Head of caudate nucleus (tissue), 42 donors: ENCODE data around the gene MARCHF10.
"Not testable (repeated sequence)": the region's sequence is repeated elsewhere in the genome, so short reads cannot be mapped to it uniquely, and the experiment has no call there.

Experiments used
- DNase-seq, 42 donors: peaks; one replicate each; pipeline versions ENCODE4 v3.0.0 to v3.0.0-alpha.2; 2020 to 2021; ENCODE audit warnings: mixed read lengths in 7 of 42
- intact Hi-C: fragments of 100-400 bp; cut with DNase I; formaldehyde crosslinking; loops from one replicate; pipeline ENCODE4 v1.15.0; 2022

Gene MARCHF10

GRCh38 chr17:62707425-62707739 lies 100.7 kb downstream of the MARCHF10 start:
- DNase-seq = peak in 5 of 42 donors; percentile 3 to 31 (median 20)
- intact Hi-C loops = no loop called here

- intact Hi-C loops = no loop called here
- DNase-seq = peak in 2 of 42 donors; percentile 8 to 20
Measured at GRCh38 chr17:62706598-62707424, 101.3 kb downstream of the MARCHF10 start.

- intact Hi-C loops = loop anchor here (2.0 kb wide), 1 partner anchor 261 kb away; the partner anchor contains the start of gene TANC2
- peak; percentile 58 to 91 (median 77) for DNase-seq
Measured at GRCh38 chr17:62705778-62706597, 102.1 kb downstream of the MARCHF10 start.

- intact Hi-C loops = loop anchor here (2.0 kb wide), 1 partner anchor 262 kb away; the partner anchor contains the start of gene TANC2
- peak in 10 of 42 donors; percentile 7 to 66 (median 31) for DNase-seq
Measured at GRCh38 chr17:62705156-62705777, 102.8 kb downstream of the MARCHF10 start.

- intact Hi-C loops = loop anchor here (2.0 to 5.0 kb wide), 2 partner anchors 262 to 703 kb away; partner anchors contain the start of gene TANC2
- DNase-seq = peak; percentile 44 to 81 (median 64)
Measured at GRCh38 chr17:62704381-62704971, 103.6 kb downstream of the MARCHF10 start.

- intact Hi-C loops = loop anchor here (2.0 to 5.0 kb wide), 2 partner anchors 263 to 703 kb away; partner anchors contain the start of gene TANC2
- DNase-seq = peak; percentile 50 to 93 (median 84)
Measured at GRCh38 chr17:62703776-62704380, 104.2 kb downstream of the MARCHF10 start.

GRCh38 chr17:62703261-62703775 lies 104.8 kb downstream of the MARCHF10 start:
- DNase-seq = no peak
- intact Hi-C loops = loop anchor here (5.0 kb wide), 1 partner anchor 704 kb away; no protein-coding TSS in a partner anchor

GRCh38 chr17:62702746-62703260 lies 105.3 kb downstream of the MARCHF10 start:
- intact Hi-C loops = loop anchor here (5.0 kb wide), 1 partner anchor 704 kb away; no protein-coding TSS in a partner anchor
- no peak for DNase-seq

- no peak for DNase-seq
Measured at GRCh38 chr17:62701706-62702085, 106.4 kb downstream of the MARCHF10 start.

GRCh38 chr17:62700964-62701705 lies 107.0 kb downstream of the MARCHF10 start:
- intact Hi-C loops = loop anchor here (5.0 kb wide), 1 partner anchor 706 kb away; no protein-coding TSS in a partner anchor
- DNase-seq = no peak

More at GRCh38 chr17:62701706-62702085, 106.4 kb downstream of the MARCHF10 start:
- intact Hi-C loops = loop anchor here (5.0 kb wide), 1 partner anchor 706 kb away; no protein-coding TSS in a partner anchor

GRCh38 chr17:62698459-62698858 lies 109.7 kb downstream of the MARCHF10 start:
- intact Hi-C loops, DNase-seq: not testable (repeated sequence)

GRCh38 chr17:62696726-62697490 lies 111.2 kb downstream of the MARCHF10 start:
- peak in 17 of 42 donors; percentile 31 to 68 (median 52) for DNase-seq
- intact Hi-C loops = no loop called here

- intact Hi-C loops = no loop called here
- DNase-seq = no peak
Measured at GRCh38 chr17:62696256-62696655, 111.9 kb downstream of the MARCHF10 start.

- DNase-seq, intact Hi-C loops: not testable (repeated sequence)
Measured at GRCh38 chr17:62695093-62695738, 112.9 kb downstream of the MARCHF10 start.

- intact Hi-C loops = no loop called here
Measured at GRCh38 chr17:62693616-62694409, 114.3 kb downstream of the MARCHF10 start.

More at GRCh38 chr17:62693616-62694409, 114.3 kb downstream of the MARCHF10 start:
- DNase-seq = no peak
